GM18507 (cell line): ENCODE results near the gene GAS6.

ENCODE experiments used
- DNase-seq: peaks from one replicate; pipeline ENCODE4 v3.0.0; 2011; ENCODE audit warnings: low read depth; ENCODE audit not compliant: insufficient read length; ENCODE audit errors: extremely low spot score
- FAIRE-seq: peaks from 2 replicates; lab custom pipeline; 2011; peaks lifted over from hg19 to GRCh38; lab: Jason Lieb, UNC

GAS6 gene

DNA sequence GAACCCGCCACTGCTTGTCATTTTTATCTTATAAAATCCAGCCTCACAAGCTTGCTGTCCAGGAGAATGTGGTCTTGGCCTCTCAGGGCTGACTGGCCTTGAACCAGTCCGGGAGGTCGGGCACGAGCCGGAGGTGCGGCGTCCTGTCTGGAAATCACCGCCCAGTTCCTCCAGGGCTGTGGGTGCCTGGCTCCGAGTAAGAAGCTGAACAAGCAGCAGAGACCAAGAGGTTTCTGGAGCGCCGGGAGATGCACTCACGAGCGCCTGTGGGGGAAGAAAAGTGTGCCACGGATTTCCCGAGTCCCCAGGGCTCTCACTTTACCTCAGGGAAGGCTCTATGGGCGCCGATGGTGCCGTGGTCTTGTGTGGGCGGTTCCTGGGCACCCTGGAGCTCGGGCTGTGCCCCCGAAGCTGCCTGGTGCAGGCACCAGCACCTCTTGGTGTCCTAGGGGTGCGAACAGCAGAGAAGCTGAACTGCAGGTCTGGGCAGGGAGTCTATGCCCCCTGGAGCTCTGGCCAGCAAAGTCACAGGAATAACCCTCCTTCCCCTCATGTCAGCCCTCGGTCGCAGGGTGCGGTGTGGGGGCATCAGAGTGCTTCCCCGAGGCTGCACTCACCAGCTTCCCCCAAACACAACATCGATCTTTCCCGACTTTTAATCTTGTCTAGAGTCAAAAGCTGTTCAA, 50.0 kb downstream of the GAS6 start:
- DNase-seq (no peak), FAIRE-seq (no peak)

- FAIRE-seq (no peak), DNase-seq (no peak)
These were observed 50.7 kb downstream of the GAS6 start for GRCh38 chr13:113813070-113813748.

DNA sequence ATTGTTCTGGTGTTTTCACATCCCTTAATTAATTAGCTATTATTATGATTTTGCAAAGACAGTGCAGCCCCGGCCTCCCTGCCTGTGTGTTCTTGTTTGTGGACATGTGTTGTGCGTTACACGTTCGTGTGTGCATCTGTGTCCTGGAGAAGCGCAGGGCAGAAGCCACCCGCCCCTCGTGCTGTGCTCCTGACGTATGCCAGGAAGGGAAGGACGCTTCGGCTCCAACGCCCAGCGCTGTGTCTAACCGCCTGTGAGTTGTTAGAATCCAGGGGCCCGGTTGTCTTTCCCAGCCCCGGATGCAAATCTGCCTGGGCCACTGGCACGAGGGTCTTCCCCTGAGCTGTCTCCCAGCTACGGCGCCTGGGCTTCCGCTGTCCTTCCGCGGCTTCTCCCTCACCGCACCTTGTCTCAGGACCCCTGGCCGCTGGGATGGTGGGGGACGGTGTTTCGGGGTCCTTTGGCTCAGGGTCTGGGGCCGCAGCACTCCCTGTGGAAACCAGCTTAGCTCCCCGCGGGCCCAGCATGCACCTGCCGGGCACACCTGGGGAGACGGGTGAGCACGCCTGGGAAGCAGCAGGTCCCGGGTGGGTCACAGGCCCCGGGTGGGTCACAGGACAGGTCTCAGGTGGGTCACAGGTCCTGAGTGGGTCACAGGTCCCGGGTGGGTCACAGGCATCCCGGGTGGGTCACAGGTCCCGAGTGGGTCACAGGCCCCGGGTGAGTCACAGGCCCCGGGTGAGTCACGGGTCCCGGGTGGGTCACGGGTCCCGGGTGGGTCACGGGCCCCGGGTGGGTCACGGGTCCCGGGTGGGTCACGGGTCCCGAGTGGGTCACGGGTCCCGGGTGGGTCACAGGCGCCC, 51.5 kb downstream of the GAS6 start:
- no peak for FAIRE-seq
- no peak for DNase-seq

DNA sequence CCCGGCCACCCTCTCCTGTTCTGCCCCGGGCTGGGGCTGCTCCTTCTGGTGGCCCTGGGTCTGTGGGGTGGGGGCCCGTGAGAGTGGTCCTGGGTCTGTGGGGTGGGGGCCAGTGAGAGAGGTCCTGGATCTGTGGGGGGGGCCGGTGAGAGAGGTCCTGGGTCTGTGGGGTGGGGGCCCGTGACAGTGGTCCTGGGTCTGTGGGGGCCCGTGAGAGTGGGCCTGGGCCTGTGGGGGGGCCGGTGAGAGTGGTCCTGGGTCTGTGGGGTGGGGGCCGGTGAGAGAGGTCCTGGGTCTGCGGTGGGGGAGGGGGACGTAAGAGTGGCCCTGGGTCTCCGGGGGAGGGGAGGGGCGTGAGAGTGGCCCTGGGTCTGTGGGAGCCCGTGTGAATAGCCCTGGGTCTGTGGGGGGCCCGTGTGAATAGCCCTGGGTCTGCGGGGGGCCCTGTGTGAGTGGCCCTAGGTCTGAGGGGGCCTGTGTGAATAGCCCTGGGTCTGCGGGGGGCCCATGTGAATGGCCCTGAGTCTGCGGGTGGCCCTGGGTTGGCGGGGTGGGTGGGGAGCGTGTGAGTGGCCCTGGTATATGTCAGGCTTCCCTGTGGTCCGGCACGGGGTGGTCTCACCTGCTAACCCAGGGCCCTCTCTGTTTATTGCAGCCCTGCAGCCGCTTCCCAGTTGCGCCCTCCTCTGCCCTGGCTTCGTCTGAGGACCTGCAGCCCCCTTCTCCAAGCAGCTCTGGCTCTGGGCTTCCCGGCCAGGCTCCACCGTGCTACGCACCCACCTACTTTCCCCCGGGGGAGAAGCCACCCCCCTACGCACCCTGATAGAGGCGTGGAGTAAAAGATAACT, 52.6 kb downstream of the GAS6 start:
- DNase-seq (no peak), FAIRE-seq (no peak)

DNA sequence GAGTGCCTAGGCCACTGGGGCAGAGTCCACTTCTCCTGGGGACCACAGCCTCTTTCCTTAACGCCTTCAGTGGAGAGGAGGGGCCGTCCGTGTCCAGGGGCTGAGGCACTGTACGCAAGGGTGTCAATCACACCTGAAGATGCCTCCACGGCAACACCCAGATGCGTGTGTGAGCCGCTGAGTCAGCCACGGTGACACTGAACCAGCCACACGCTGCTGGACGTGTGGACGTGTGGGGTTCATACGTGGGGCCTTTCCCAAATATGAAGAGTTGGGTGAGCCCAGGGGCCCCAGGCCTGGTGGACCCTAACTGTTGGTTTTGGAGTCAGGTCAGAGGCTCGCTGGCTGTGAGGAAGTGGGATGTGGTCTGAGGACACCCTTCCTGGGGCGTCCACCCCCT, 53.2 kb downstream of the GAS6 start:
- FAIRE-seq (no peak), DNase-seq (no peak)

DNA sequence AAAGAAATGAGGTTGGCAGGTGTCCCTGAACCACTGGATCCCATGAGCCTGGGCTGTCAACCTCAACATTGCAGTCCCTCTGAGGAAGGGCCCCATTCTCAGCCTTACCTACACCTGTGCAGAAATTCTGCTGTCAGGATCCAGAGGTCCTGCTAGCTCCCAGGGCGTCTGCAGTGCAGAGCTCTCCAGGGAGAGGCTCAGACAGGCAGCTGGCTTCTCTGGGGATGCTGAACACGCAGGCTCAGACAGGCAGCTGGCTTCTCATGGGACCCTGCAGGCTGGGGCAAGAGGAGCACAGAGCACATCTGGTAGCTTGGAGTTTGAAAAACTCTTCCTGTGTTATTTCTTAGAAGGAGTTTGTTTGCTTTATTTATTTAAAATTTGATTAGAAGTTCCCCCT, 53.9 kb downstream of the GAS6 start:
- DNase-seq (no peak), FAIRE-seq (no peak)

- FAIRE-seq (no peak), DNase-seq (no peak)
These were observed 55.6 kb downstream of the GAS6 start for GRCh38 chr13:113808058-113808834.

DNA sequence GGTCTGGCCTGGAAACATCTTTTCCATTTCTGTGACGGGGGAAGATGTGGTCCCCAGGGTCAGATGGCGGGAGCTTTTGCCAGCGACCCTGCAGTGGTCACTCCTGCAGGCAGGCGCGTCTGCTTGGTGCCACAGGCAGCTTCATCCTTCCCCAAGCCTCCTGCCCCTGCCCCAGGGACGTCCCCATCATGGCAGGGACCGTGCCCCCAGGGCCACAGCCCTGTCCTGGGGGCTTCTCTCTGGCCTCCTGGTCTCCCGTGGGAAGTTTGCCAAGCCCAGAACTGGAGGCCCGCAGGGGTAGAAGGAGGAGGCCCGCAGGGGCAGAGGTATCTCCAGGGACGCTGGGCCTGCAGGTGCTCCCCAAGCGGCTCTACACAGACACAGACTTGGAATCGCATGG, 57.4 kb downstream of the GAS6 start:
- FAIRE-seq = no peak
- no peak for DNase-seq

- no peak for DNase-seq
- FAIRE-seq = no peak
These were observed 57.8 kb downstream of the GAS6 start for GRCh38 chr13:113806104-113806471.

DNA sequence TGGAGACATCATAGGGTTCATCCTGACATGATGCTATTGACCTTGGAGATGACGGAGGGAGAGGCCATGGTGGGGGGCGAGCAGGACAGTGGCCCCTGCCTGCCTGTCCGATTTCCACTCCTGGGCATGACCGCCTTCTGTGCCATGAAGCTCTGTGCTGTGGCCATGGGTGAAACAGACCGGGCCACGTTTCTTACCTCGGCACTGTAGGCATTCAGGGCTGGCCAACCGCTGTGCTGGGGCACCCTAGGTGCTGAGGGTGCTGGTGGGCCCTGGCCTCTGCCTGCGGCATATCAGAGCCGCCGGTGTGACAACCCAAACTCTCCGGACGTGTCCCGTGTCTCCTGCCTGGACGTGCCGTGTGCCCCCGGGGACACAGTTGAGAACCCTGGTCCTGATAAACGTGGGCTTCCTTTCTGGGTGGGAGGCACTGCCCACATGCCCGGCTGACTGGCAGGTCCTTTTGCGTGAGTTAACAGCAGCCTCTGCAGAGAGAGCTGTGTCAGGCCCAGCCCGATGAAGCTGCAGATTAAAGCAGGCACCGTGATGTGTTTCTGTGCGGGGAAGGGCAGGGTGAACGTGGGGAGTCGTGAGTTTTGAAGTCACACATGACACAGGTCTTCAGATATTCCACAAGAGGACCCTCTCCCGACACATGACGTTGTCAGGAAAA, 58.3 kb downstream of the GAS6 start:
- DNase-seq (no peak), FAIRE-seq (no peak)

- FAIRE-seq = no peak
- no peak for DNase-seq
These were observed 59.0 kb downstream of the GAS6 start for GRCh38 chr13:113804703-113805430.

- no peak for FAIRE-seq
- no peak for DNase-seq
These were observed 59.7 kb downstream of the GAS6 start for GRCh38 chr13:113804017-113804702.

DNA sequence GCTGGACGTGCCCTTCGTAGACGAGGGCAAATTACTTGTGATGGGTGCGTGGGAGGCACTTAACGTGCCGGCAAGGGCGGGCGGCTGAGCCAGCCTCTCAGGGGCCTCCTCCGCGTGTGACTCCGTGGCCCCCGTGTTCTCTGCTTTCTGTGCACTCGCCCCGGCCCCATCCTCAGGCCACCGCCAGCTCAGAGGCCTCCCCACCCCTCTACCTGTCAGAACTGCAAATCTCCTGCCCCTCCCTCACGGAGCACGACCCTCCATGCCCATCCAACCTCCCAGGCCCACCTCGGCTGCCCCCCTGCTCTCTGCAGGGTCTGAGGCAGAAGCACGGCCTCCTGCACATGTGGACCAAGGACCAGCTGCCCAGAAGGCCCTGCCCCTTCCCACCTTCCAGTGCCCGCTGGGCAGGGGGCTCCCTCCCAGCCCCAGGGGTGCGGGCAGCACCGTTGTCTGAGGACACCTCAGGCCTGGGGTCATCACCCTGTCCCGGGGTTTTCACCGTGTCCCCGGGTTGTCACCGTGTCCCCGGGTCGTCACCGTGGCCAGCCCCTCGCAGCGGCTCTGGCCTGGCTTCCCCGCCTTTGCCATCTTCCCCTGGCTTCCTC, 60.4 kb downstream of the GAS6 start:
- FAIRE-seq (no peak), DNase-seq (no peak)

GRCh38 chr13:113802761-113803160, 61.1 kb downstream of the GAS6 start:
- no peak for FAIRE-seq
- DNase-seq = no peak

DNA sequence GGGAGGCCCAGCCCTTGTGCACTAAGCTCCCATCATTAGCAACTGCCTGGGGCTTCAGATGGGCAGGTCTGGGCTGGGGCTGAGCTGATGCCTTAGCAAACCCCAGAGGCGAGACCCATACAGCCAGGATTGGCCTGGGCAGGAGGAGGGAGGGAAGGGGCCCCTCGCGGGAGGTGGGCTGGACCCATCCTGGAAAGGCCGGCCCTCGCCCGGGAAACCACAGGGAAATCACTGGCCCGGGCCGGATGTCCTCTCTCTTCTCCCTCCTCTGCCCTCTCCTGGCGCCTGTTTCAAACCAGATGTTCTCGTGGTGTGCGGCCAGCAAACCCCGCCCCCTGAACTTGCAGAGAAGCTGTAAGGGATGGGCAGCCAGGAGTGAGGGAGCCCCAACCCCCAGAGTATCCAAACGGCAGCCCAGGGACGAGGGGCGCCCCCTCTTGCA, 61.8 kb downstream of the GAS6 start:
- no peak for FAIRE-seq
- no peak for DNase-seq

- FAIRE-seq = no peak
These were observed 62.5 kb downstream of the GAS6 start for GRCh38 chr13:113801289-113801961.

More at GRCh38 chr13:113801289-113801961, 62.5 kb downstream of the GAS6 start:
- DNase-seq = no peak
